ENCODE measurements around the gene SERPINE1. TPM values are rescaled to one million over a fixed set of nuclear protein-coding genes. Genes with fewer than 3 reads are reported as not detected.

SERPINE1 gene
- total and polyA plus RNA-seq, 2 of the 13 experiments (the other 11 are each of a cell fraction or from before 2014, with no cell fraction given): 21.2 to 1,576 TPM

DNA sequence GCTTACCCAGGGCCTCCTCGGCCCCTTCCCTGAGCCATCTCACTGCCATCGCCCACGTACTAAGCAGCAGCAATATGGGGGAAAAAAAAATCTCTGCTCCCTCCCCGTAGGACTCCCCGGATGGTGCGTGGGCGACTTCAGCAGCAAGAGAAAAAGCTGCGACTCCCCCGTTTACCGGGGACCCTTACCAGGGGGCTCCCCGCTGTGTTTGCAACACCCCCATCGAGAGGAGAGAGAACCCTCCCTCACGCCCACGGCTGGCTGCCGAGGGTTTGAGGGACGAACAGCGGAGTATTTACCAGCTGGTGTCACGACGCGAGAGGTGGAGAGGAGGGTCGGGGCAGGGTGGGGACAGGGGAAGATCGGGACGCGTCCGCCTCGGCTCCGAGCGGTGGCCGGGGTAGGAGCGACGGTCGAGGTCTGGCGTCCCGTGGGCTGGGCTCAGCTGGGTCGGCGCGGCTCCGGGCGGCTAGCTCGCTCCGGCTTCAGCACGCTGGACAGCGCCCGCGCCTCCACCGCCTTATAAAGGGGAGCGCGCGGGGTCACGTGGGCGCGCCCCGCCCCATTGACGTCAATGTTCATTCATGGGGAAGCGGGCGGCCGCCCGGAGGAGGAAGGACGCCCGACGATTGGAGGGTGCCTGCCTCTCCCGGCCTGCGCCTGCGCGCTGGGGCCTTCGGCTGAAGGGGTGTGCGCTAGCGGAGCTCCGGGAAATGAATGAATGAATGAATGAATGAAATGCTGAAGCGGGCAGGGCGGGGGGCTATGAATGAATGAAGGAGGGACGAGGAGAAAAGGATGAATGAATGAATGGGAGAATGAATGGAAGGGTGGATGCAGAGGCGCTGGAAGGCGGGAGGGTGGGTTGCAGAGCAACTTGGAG lies 38.4 kb downstream of the SERPINE1 start, which contains the start of gene VGF (continued):
- TF ChIP-seq ZNF589 (CRISPR knock-in tag; conservative IDR thresholded peaks at IDR 0.05) (peak; percentile 98), AGO1 (IDR thresholded peaks at IDR 0.05; ENCODE audit: low read depth, low read length, poor library complexity, severe bottlenecking) (peak; percentile 74), CCDC6 (CRISPR knock-in tag; IDR thresholded peaks at IDR 0.05) (peak; percentile 100), MBD4 (IDR thresholded peaks at IDR 0.05; ENCODE audit: borderline replicate concordance, low read length) (no peak), ZNF816 (CRISPR knock-in tag; IDR thresholded peaks at IDR 0.05; ENCODE audit: borderline replicate concordance) (peak; percentile 93), SP140L (CRISPR knock-in tag; IDR thresholded peaks at IDR 0.05; ENCODE audit: borderline replicate concordance) (no peak), NFKBIZ (CRISPR knock-in tag; IDR thresholded peaks at IDR 0.05) (peak; percentile 99), ZNF614 (CRISPR knock-in tag; IDR thresholded peaks at IDR 0.05; ENCODE audit: borderline replicate concordance) (peak; percentile 95; the same call in 1 of the 2 replicates), SCMH1 (CRISPR knock-in tag; IDR thresholded peaks at IDR 0.05; ENCODE audit: borderline replicate concordance) (no peak), CBFB (CRISPR knock-in tag; IDR thresholded peaks at IDR 0.05) (peak; percentile 87), ATRX (CRISPR knock-in tag; IDR thresholded peaks at IDR 0.05; ENCODE audit: borderline replicate concordance) (no peak), NFE2L1 (CRISPR knock-in tag; IDR thresholded peaks at IDR 0.05; ENCODE audit: borderline replicate concordance) (no peak; the same call in 1 of the 2 replicates), IKZF4 (CRISPR knock-in tag; IDR thresholded peaks at IDR 0.05; ENCODE audit: borderline replicate concordance, low read depth, not compliant biosample characterization) (peak; percentile 99), ZFP41 (CRISPR knock-in tag; IDR thresholded peaks at IDR 0.05; ENCODE audit: borderline replicate concordance) (peak; percentile 85; the same call in 1 of the 2 replicates)
- TF ChIP-seq, protein P1, sequence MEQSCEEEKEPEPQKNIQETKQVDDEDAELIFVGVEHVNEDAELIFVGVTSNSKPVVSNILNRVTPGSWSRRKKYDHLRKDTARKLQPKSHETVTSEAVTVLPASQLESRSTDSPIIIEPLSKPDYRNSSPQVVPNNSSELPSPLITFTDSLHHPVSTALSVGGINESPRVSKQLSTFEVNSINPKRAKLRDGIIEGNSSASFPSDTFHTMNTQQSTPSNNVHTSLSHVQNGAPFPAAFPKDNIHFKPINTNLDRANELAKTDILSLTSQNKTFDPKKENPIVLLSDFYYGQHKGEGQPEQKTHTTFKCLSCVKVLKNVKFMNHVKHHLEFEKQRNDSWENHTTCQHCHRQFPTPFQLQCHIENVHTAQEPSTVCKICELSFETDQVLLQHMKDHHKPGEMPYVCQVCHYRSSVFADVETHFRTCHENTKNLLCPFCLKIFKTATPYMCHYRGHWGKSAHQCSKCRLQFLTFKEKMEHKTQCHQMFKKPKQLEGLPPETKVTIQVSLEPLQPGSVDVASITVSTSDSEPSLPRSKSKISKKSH (CRISPR knock-in tag; IDR thresholded peaks at IDR 0.05; ENCODE audit: borderline replicate concordance): peak; percentile 93; the same call in 1 of the 2 replicates
- TF ChIP-seq, protein P2, sequence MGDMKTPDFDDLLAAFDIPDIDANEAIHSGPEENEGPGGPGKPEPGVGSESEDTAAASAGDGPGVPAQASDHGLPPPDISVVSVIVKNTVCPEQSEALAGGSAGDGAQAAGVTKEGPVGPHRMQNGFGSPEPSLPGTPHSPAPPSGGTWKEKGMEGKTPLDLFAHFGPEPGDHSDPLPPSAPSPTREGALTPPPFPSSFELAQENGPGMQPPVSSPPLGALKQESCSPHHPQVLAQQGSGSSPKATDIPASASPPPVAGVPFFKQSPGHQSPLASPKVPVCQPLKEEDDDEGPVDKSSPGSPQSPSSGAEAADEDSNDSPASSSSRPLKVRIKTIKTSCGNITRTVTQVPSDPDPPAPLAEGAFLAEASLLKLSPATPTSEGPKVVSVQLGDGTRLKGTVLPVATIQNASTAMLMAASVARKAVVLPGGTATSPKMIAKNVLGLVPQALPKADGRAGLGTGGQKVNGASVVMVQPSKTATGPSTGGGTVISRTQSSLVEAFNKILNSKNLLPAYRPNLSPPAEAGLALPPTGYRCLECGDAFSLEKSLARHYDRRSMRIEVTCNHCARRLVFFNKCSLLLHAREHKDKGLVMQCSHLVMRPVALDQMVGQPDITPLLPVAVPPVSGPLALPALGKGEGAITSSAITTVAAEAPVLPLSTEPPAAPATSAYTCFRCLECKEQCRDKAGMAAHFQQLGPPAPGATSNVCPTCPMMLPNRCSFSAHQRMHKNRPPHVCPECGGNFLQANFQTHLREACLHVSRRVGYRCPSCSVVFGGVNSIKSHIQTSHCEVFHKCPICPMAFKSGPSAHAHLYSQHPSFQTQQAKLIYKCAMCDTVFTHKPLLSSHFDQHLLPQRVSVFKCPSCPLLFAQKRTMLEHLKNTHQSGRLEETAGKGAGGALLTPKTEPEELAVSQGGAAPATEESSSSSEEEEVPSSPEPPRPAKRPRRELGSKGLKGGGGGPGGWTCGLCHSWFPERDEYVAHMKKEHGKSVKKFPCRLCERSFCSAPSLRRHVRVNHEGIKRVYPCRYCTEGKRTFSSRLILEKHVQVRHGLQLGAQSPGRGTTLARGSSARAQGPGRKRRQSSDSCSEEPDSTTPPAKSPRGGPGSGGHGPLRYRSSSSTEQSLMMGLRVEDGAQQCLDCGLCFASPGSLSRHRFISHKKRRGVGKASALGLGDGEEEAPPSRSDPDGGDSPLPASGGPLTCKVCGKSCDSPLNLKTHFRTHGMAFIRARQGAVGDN (CRISPR knock-in tag; IDR thresholded peaks at IDR 0.05): peak; percentile 87
- TF ChIP-seq, protein P3, sequence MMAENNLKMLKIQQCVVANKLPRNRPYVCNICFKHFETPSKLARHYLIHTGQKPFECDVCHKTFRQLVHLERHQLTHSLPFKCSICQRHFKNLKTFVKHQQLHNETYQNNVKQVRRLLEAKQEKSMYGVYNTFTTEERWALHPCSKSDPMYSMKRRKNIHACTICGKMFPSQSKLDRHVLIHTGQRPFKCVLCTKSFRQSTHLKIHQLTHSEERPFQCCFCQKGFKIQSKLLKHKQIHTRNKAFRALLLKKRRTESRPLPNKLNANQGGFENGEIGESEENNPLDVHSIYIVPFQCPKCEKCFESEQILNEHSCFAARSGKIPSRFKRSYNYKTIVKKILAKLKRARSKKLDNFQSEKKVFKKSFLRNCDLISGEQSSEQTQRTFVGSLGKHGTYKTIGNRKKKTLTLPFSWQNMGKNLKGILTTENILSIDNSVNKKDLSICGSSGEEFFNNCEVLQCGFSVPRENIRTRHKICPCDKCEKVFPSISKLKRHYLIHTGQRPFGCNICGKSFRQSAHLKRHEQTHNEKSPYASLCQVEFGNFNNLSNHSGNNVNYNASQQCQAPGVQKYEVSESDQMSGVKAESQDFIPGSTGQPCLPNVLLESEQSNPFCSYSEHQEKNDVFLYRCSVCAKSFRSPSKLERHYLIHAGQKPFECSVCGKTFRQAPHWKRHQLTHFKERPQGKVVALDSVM (CRISPR knock-in tag; IDR thresholded peaks at IDR 0.05): peak; percentile 71
- TF ChIP-seq, protein P4, sequence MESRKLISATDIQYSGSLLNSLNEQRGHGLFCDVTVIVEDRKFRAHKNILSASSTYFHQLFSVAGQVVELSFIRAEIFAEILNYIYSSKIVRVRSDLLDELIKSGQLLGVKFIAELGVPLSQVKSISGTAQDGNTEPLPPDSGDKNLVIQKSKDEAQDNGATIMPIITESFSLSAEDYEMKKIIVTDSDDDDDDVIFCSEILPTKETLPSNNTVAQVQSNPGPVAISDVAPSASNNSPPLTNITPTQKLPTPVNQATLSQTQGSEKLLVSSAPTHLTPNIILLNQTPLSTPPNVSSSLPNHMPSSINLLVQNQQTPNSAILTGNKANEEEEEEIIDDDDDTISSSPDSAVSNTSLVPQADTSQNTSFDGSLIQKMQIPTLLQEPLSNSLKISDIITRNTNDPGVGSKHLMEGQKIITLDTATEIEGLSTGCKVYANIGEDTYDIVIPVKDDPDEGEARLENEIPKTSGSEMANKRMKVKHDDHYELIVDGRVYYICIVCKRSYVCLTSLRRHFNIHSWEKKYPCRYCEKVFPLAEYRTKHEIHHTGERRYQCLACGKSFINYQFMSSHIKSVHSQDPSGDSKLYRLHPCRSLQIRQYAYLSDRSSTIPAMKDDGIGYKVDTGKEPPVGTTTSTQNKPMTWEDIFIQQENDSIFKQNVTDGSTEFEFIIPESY (CRISPR knock-in tag; IDR thresholded peaks at IDR 0.05): peak; percentile 72

All from HepG2 (cell line).